HFF-Myc (cell line): Measurements from ENCODE around the gene CGB1.

Experiments
- DNase-seq: peaks from one replicate; pipeline ENCODE4 v3.0.0-alpha.2; 2011; ENCODE audit warnings: low read depth; ENCODE audit errors: extremely low read depth
- H3K4me3 ChIP-seq: replicated peaks from 2 replicates; pipeline ENCODE4 v1.5.1; 2011; ENCODE audit warnings: low read depth, mild to moderate bottlenecking, control low read depth, low read length
- TF ChIP-seq, protein P1 (sequence below): IDR thresholded peaks from 2 replicates; pipeline ENCODE4 v1.5.1; 2012; ENCODE audit warnings: mild to moderate bottlenecking, low read depth, low read length, control low read depth; ENCODE audit errors: missing control alignments

The CGB1 gene

GRCh38 chr19:49006905-49007304, 29.8 kb downstream of the CGB1 start:
- no peak for DNase-seq
- H3K4me3 ChIP-seq = no peak overlapping the region
- TF ChIP-seq, protein P1, sequence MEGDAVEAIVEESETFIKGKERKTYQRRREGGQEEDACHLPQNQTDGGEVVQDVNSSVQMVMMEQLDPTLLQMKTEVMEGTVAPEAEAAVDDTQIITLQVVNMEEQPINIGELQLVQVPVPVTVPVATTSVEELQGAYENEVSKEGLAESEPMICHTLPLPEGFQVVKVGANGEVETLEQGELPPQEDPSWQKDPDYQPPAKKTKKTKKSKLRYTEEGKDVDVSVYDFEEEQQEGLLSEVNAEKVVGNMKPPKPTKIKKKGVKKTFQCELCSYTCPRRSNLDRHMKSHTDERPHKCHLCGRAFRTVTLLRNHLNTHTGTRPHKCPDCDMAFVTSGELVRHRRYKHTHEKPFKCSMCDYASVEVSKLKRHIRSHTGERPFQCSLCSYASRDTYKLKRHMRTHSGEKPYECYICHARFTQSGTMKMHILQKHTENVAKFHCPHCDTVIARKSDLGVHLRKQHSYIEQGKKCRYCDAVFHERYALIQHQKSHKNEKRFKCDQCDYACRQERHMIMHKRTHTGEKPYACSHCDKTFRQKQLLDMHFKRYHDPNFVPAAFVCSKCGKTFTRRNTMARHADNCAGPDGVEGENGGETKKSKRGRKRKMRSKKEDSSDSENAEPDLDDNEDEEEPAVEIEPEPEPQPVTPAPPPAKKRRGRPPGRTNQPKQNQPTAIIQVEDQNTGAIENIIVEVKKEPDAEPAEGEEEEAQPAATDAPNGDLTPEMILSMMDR = no peak

DNA sequence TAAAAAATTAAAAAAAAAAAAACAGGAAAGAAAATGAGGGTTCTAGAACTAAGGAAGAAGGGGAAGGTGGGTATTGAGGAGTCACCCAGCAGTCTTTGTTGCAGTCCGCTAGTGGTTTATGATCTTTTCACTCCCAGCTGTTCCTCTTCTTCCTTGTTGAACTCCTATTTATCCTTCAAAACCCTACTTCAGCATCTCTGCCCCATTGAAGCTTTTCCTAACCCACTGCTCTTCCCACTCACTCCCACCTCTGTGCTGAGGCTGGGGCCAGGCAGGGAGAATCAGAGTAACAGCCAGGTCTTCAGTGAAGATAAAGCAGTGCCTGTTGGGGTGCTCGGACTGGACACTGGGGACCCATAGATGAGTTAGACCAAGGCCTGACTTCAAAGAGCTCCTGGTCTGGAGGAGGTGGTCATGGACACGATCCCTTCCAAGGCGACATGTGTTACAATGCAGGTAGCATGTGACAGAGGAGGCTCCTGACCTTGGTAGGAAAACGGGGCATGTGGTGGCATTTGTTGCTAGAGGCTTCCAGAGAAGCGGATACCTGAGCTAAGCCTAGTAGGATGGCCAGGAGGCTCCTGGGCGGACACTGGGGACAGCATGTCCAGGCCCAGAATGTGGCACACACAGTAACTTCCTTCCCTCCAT, 31.6 kb downstream of the CGB1 start:
- TF ChIP-seq, protein P1 = no peak
- DNase-seq = no peak
- no peak overlapping the region for H3K4me3 ChIP-seq

DNA sequence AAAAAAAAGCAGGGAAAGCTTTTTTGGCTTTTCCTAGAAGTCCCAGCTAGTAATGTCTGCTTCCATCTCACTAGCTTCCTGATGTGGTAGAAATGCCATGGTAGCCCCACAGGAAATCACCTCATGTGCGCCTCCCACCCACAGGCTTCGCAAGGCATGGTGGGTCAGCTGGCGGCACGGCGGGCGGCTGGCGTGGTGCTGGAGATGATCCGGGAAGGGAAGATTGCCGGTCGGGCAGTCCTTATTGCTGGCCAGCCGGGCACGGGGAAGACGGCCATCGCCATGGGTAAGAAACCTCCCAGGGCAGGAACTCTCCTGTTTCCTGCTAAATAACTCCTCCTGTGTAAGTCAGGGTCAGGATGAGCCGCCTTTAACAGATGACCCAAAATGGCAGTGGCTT, 32.6 kb downstream of the CGB1 start:
- TF ChIP-seq, protein P1 = no peak
- no peak for DNase-seq
- no peak overlapping the region for H3K4me3 ChIP-seq

DNA sequence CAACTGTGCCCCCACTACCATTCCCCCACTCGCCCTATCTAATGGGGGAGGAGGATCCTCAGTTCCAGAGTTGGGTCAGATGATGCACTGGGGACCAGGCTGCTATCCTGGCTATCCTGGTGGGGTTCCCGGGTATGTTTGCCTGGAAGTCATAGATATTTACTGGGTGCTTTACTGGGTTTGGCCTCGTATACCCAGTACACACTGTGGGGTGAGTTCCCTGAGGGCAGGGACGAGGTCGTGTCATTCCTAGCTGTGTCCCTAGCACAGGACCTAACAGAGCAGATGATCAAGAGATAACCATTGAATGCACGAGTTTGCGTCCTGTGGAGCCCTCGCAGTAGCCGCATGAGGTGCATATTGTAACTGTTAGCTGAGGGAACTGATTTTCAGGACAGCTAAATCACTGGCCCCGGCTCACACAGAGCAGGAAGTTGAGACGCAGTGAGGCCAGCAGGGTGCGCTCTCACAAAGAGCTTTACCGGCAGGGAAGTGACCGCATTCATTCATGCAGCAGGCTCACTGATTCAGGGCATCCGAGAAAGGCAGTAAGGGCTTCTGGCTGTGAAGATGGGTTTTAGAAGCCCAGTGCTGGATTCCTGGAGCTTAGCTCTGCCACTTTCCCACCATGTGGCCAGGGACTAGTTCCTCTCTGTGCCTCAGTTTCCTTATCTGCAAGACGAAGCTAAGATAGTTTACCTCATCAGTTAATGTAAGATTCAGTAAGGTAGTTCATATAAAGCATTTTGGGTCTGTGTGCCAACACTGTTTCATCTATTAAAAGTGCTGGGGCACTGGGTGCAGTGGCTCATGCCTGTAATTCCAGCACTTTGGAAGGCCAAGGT, 37.0 kb downstream of the CGB1 start:
- no peak overlapping the region for H3K4me3 ChIP-seq
- TF ChIP-seq, protein P1 = peak; percentile 82
- DNase-seq = no peak

- TF ChIP-seq, protein P1 = peak; percentile 70
- no peak for DNase-seq
- H3K4me3 ChIP-seq = no peak overlapping the region
These were observed 38.7 kb downstream of the CGB1 start for GRCh38 chr19:48997972-48998371.

DNA sequence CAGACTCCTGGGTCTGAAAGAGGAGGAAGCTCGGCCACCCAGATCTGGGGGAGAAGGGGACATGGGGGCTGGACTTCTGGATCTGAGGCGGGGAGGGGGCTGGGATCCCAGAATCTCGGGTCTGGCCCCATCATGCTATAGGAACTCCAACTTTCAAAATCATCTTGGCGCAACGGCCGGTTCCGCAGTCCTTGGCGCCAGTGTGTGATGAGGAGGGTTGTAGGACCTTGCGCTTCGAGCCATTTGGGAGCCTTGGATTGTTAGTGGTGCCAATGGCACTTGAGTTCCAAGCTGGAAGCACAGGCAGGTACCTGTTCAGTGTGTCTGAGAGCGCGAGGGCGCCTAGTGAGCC, 42.7 kb downstream of the CGB1 start:
- TF ChIP-seq, protein P1 = no peak
- no peak for DNase-seq

More for the DNA sequence above, 42.7 kb downstream of the CGB1 start:
- peak overlapping the region; percentile 87 for H3K4me3 ChIP-seq
